ENCODE measurements around the gene BSPRY.

Gene BSPRY

GRCh38 chr9:113322671-113323070 is 26.7 kb upstream of the BSPRY start:
- H3K27ac ChIP-seq (ENCODE audit: poor library complexity, severe bottlenecking): no peak overlapping the region
- no peak overlapping the region for H3K4me3 ChIP-seq (ENCODE audit: severe bottlenecking)
- ATAC-seq (ENCODE audit: low read depth) (no peak), DNase-seq (ENCODE audit: low spot score) (no peak)
- H3K4me1 ChIP-seq (ENCODE audit: insufficient read depth, poor library complexity, severe bottlenecking): no peaks in the 10 kb centered on the region
- no peaks in the 10 kb centered on the region for H3K9me3 ChIP-seq (ENCODE audit: severe bottlenecking)
- no peaks in the 10 kb centered on the region for H3K27me3 ChIP-seq (ENCODE audit: insufficient read depth, poor library complexity, severe bottlenecking)
- no peak for TF ChIP-seq CTCF (IDR thresholded peaks at IDR 0.05; ENCODE audit: poor library complexity, severe bottlenecking)
- no peaks in the 10 kb centered on the region for H3K36me3 ChIP-seq (ENCODE audit: low read depth)

- DNase-seq (ENCODE audit: low spot score): no peak
- Histone ChIP-seq H3K36me3 (ENCODE audit: low read depth) (no peaks in the 10 kb centered on the region), H3K9me3 (ENCODE audit: severe bottlenecking) (no peaks in the 10 kb centered on the region), H3K27ac (ENCODE audit: poor library complexity, severe bottlenecking) (no peak overlapping the region), H3K27me3 (ENCODE audit: insufficient read depth, poor library complexity, severe bottlenecking) (no peaks in the 10 kb centered on the region), H3K4me1 (ENCODE audit: insufficient read depth, poor library complexity, severe bottlenecking) (no peaks in the 10 kb centered on the region), H3K4me3 (ENCODE audit: severe bottlenecking) (no peak overlapping the region)
- ATAC-seq (ENCODE audit: low read depth): no peak
- no peak for TF ChIP-seq CTCF (IDR thresholded peaks at IDR 0.05; ENCODE audit: poor library complexity, severe bottlenecking)
Measured at GRCh38 chr9:113326230-113326629, 23.1 kb upstream of the BSPRY start.

DNA sequence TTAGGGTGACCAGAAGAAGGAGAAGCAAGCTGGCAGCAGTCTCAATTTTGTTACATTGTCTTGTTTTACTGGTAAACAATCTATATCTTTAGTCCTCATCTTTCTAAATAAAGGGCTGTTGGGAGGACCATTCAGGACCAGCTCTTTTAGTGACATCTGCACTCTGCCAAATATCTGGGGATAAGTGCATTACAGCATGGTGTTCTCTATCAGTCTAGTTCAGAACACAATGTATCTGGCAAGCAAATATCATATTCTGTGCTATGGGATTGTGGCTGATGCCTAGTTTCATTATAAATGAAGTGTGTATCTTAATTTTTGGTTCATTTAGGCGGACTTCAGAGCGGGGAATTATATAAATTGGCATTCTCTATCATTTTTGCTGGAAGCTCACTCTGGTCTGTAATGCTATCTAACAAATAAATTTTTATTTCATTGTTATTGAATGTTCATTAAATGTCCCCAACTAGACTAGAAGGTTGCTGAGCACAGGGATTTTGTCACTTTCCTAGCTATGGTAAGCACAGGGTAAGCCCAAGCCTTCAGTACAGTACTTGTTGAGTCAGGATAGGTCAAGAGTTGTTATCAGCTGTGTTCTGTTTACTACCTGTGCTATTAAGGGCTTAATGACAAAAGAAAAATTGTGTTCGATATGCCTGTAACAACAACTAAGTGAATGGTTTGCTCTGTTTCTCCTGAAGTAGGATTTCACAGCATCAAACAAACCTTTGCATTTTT is 21.1 kb upstream of the BSPRY start:
- TF ChIP-seq CTCF (IDR thresholded peaks at IDR 0.05; ENCODE audit: poor library complexity, severe bottlenecking): no peak
- Histone ChIP-seq H3K27ac (ENCODE audit: poor library complexity, severe bottlenecking) (no peak overlapping the region), H3K4me3 (ENCODE audit: severe bottlenecking) (no peak overlapping the region), H3K27me3 (ENCODE audit: insufficient read depth, poor library complexity, severe bottlenecking) (no peaks in the 10 kb centered on the region), H3K9me3 (ENCODE audit: severe bottlenecking) (no peaks in the 10 kb centered on the region), H3K36me3 (ENCODE audit: low read depth) (no peaks in the 10 kb centered on the region), H3K4me1 (ENCODE audit: insufficient read depth, poor library complexity, severe bottlenecking) (no peaks in the 10 kb centered on the region)
- ATAC-seq (ENCODE audit: low read depth): no peak
- DNase-seq (ENCODE audit: low spot score): no peak

DNA sequence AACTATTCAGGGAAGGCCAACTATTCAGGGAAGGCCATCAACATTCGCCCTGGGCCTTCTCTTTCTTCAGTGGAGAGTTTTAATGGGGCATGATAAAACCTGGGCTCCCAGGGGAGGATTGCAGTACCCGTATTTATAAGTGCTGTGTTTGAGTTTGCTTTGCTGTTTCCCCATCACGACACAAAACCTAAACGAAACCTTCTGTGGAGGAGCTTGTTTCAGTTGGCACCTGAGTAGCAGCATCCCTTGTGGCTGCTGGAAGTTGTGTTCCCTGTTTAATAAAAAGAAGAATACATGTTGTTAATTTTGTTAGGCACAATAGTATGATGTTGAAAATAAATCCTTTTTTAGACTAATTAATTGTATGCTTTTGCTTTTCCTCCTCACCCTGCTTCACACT is 17.6 kb upstream of the BSPRY start:
- Histone ChIP-seq H3K4me3 (ENCODE audit: severe bottlenecking) (no peak overlapping the region), H3K36me3 (ENCODE audit: low read depth) (no peaks in the 10 kb centered on the region), H3K27ac (ENCODE audit: poor library complexity, severe bottlenecking) (no peak overlapping the region), H3K4me1 (ENCODE audit: insufficient read depth, poor library complexity, severe bottlenecking) (no peaks in the 10 kb centered on the region), H3K9me3 (ENCODE audit: severe bottlenecking) (no peaks in the 10 kb centered on the region), H3K27me3 (ENCODE audit: insufficient read depth, poor library complexity, severe bottlenecking) (no peaks in the 10 kb centered on the region)
- ATAC-seq (ENCODE audit: low read depth): no peak
- DNase-seq (ENCODE audit: low spot score): no peak
- no peak for TF ChIP-seq CTCF (IDR thresholded peaks at IDR 0.05; ENCODE audit: poor library complexity, severe bottlenecking)

GRCh38 chr9:113337714-113338113 is 11.6 kb upstream of the BSPRY start:
- Histone ChIP-seq H3K4me1 (ENCODE audit: insufficient read depth, poor library complexity, severe bottlenecking) (peaks cover 12% of the 10 kb centered on the region), H3K4me3 (ENCODE audit: severe bottlenecking) (no peak overlapping the region), H3K9me3 (ENCODE audit: severe bottlenecking) (no peaks in the 10 kb centered on the region), H3K27me3 (ENCODE audit: insufficient read depth, poor library complexity, severe bottlenecking) (no peaks in the 10 kb centered on the region), H3K27ac (ENCODE audit: poor library complexity, severe bottlenecking) (no peak overlapping the region), H3K36me3 (ENCODE audit: low read depth) (no peaks in the 10 kb centered on the region)
- DNase-seq (ENCODE audit: low spot score): no peak
- ATAC-seq (ENCODE audit: low read depth): no peak
- TF ChIP-seq CTCF (IDR thresholded peaks at IDR 0.05; ENCODE audit: poor library complexity, severe bottlenecking): no peak

All from RWPE2 (cell line).